Adrenal gland (tissue), 5 donors: ENCODE results near the gene BRSK1.

ENCODE experiments used
- POLR2A ChIP-seq, 2 donors: fragments of 450-650 bp; IDR thresholded peaks; one replicate each; pipeline ENCODE4 v1.6.1; 2017; ENCODE audit warnings: antibody characterized with exemption in 2 of 2, mild to moderate bottlenecking in 2 of 2, moderate library complexity in 1 of 2
- TF ChIP-seq, protein P1 (sequence below), 6 experiments: fragments of 450-650 bp in 4 of 6; fragments of 200-600 bp in 2 of 6; sonication (generic) in 1 of 6; IDR thresholded peaks; 1 replicate in 5 of 6; 2 replicates in 1 of 6; pipeline versions ENCODE4 v1.5.1 to v1.8.0; 2016 to 2021; ENCODE audit warnings: antibody characterized with exemption in 6 of 6, mild to moderate bottlenecking in 2 of 6, moderate library complexity in 1 of 6
- donor health status: DM: no; HTN: no; CAD: no.

DNA sequence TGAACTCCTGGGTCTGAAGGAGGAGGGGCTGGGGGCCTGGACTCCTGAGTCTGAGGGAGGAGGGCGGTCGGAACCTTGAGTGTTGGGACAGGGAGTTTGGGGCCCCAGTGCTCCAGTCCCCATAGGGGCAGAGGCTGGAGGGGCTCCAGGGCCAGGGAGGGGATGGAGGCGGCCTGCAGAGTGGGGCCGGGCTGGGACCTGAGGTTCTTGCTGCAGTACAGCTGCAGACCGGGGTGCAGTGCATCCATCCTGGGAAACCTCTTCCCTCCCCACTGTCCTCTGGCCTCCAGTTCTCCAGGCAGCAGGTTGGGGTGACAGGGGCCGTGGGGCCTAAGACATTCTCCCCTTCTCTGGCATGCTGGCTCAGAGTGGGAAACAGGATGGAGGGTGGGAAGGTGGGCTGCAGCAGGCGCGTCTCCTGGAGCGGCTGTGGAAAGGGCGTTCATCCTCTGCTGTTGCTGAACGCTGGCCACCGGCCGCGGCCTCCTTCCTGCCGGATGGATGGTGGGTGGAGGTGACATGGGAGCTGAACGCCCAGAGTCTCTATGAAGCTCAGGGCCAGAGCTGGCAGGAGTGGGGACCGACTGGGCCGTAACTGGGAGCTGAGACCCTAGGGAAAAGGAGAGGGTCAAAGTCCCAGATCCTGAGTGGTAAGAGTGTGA lies 1.6 kb downstream of the BRSK1 start:
- no peak for TF ChIP-seq POLR2A (IDR thresholded peaks at IDR 0.05)
- TF ChIP-seq, protein P1, sequence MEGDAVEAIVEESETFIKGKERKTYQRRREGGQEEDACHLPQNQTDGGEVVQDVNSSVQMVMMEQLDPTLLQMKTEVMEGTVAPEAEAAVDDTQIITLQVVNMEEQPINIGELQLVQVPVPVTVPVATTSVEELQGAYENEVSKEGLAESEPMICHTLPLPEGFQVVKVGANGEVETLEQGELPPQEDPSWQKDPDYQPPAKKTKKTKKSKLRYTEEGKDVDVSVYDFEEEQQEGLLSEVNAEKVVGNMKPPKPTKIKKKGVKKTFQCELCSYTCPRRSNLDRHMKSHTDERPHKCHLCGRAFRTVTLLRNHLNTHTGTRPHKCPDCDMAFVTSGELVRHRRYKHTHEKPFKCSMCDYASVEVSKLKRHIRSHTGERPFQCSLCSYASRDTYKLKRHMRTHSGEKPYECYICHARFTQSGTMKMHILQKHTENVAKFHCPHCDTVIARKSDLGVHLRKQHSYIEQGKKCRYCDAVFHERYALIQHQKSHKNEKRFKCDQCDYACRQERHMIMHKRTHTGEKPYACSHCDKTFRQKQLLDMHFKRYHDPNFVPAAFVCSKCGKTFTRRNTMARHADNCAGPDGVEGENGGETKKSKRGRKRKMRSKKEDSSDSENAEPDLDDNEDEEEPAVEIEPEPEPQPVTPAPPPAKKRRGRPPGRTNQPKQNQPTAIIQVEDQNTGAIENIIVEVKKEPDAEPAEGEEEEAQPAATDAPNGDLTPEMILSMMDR (IDR thresholded peaks at IDR 0.05): no peak
